ENCODE data around the gene RGS17.

RGS17 gene

DNA sequence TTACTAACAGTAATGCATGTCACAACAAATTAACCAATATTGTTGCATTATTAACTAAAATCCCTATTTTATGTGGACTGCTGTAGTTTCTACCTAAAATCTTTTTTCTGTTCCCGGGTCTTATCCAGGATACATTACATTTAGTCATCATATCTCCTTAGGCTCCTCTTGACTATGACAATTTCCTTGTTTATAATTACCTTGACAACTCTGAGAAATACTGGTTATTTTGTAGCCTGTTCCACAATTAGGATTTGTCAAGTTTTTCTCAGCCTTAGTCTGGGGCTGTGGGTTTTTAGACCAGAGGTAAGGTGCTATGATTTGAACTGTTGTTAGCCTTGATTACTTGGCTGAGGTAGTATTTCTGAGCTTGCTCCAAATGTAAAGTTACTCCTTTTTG is 152.0 kb downstream of the RGS17 start:
- TF ChIP-seq, protein P1, sequence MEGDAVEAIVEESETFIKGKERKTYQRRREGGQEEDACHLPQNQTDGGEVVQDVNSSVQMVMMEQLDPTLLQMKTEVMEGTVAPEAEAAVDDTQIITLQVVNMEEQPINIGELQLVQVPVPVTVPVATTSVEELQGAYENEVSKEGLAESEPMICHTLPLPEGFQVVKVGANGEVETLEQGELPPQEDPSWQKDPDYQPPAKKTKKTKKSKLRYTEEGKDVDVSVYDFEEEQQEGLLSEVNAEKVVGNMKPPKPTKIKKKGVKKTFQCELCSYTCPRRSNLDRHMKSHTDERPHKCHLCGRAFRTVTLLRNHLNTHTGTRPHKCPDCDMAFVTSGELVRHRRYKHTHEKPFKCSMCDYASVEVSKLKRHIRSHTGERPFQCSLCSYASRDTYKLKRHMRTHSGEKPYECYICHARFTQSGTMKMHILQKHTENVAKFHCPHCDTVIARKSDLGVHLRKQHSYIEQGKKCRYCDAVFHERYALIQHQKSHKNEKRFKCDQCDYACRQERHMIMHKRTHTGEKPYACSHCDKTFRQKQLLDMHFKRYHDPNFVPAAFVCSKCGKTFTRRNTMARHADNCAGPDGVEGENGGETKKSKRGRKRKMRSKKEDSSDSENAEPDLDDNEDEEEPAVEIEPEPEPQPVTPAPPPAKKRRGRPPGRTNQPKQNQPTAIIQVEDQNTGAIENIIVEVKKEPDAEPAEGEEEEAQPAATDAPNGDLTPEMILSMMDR (IDR thresholded peaks at IDR 0.05; ENCODE audit: insufficient read depth, low read depth, low read length, missing control alignments), result no peak
- no peak overlapping the region for H3K4me3 ChIP-seq (ENCODE audit: low read length)
- DNase-seq (ENCODE audit: low read depth), result no peak

DNA sequence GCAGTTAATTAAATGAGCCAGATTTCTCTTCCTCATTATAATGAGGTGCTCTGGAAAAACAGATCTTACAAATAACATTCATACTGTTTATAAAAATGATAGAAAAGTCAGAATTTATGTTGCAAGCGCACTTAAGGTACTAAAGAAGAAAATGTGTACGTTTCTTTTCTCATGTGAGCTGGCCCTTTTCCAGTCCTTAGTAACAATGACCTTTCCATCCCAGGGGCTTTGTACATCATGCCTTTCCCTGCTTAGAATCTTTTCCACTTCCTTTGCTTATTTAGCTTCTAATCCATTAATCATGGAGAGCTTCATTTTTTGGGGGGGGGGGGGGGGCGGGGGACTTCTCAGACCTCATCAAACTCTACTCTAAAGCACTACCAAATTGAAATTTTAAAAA is 153.0 kb downstream of the RGS17 start:
- DNase-seq (ENCODE audit: low read depth), result no peak
- H3K4me3 ChIP-seq (ENCODE audit: low read length), result no peak overlapping the region
- TF ChIP-seq, protein P1 (IDR thresholded peaks at IDR 0.05; ENCODE audit: insufficient read depth, low read depth, low read length, missing control alignments), result no peak

DNA sequence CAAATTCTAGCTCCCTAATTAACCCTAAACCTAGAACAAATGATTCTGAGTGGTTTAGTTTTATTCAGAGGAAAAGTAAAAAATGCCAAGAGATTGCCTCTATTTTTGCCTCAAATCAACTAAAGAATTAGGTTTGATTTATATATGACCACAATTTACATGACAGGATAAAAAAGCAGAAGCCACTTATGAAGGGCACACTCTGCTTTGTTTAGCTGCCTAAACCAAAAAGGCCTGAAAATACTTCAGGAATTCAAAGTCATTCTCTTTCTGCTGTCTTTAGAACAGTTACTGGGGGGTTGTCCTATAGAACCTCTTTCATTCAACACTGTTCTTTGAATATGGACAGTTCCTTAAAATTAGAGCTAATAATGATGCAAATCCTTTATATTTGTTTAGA is 153.5 kb downstream of the RGS17 start:
- H3K4me3 ChIP-seq (ENCODE audit: low read length), result no peak overlapping the region
- DNase-seq (ENCODE audit: low read depth), result no peak
- TF ChIP-seq, protein P1 (IDR thresholded peaks at IDR 0.05; ENCODE audit: insufficient read depth, low read depth, low read length, missing control alignments), result no peak

DNA sequence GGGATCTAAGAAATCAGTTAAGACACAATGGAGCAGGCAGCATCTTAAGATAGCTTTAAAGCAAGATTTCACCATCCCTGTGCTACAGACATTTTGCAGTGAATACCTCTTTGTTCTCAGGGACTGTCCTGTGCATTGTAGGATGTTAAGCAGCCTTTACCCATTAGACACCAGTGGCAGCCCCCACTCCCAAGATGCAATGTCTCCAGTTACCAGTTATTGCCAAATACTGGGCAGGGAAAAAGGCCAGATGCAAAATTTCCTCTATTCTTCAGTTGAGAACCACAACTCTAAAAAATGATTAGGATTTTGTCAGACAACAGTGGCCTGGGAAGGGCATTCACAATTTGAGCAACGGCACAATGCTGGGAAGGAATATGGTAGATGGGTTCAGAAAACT is 154.3 kb downstream of the RGS17 start:
- TF ChIP-seq, protein P1 (IDR thresholded peaks at IDR 0.05; ENCODE audit: insufficient read depth, low read depth, low read length, missing control alignments), result no peak
- H3K4me3 ChIP-seq (ENCODE audit: low read length), result no peak overlapping the region
- DNase-seq (ENCODE audit: low read depth), result no peak

DNA sequence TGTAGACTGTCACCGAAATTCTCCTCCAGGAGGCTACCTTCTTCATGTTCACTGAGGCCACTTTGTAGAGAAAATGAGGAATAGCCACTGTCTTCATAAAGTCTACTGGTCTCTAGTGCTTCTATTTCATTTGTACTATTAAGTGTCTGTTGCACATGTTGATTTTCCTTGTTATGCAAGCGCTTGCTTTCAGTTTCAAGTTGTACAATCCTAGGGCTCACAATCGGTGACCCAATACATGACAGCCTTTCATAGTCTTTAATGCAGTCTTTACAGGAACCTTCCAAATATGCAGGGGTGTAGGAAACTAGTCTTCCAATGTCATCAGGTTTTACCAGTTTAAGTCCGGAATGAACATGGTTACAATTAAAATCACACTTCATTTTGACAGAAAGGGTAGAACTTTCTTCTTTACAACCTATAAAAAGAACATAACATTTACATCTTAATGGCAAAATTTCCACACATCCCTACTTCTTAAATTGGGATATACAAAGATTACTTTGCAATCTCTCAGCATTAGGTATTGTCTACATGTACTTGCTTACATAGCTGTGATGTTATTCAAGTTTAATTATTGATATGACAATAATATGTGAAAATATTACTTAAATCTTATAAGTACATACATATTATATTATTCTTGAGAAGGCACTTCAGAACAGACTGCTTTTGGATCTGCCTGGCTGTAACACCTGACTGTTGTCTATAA is 155.7 kb downstream of the RGS17 start:
- DNase-seq (ENCODE audit: low read depth), result no peak
- TF ChIP-seq, protein P1 (IDR thresholded peaks at IDR 0.05; ENCODE audit: insufficient read depth, low read depth, low read length, missing control alignments), result no peak
- H3K4me3 ChIP-seq (ENCODE audit: low read length), result no peak overlapping the region

DNA sequence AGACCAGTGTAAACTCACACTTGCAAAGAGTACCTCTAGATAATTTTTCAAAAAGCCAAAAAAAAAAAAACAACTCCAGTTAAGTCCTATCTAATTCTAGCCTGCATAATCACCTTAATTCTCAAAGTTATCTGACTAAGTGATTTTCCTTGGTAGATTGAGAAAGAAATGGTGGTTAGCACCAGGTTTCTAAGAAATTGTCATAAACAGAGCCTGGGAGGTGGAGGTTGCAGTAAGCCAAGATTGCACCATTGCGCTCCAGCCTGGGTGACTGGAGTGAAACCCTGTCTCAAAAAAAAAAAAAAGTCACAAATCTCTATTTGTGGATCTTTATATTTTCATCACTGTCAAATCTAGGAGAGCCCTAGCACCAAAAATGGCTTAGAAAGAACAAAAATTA is 157.2 kb downstream of the RGS17 start:
- no peak for DNase-seq (ENCODE audit: low read depth)
- no peak overlapping the region for H3K4me3 ChIP-seq (ENCODE audit: low read length)
- TF ChIP-seq, protein P1 (IDR thresholded peaks at IDR 0.05; ENCODE audit: insufficient read depth, low read depth, low read length, missing control alignments), result no peak

Data from epithelial cell of esophagus (primary cell).